Testis (tissue), 3 donors: ENCODE data around the gene NDOR1. TPM values are rescaled to one million over a fixed set of nuclear protein-coding genes. Genes with fewer than 3 reads are reported as not detected.
A peak's percentile ranks its signal among the peaks of the same experiment; 100 is the strongest.

Source experiments
- DNase-seq: peaks from one replicate; pipeline ENCODE4 v3.0.0-alpha.2; 2019
- H3K27ac ChIP-seq, 2 donors: fragments of 200-600 bp; sonication (generic); one replicate each; pipeline ENCODE4 v1.5.1; 2019
- H3K27me3 ChIP-seq: fragments of 200-600 bp; sonication (generic); one replicate; pipeline ENCODE4 v1.5.1; 2019
- H3K36me3 ChIP-seq: fragments of 200-600 bp; sonication (generic); one replicate; pipeline ENCODE4 v1.5.1; 2017; ENCODE audit warnings: low read depth; ENCODE audit errors: missing control alignments
- H3K4me1 ChIP-seq: fragments of 200-600 bp; sonication (generic); one replicate; pipeline ENCODE4 v1.5.1; 2019
- H3K4me3 ChIP-seq, 2 donors: fragments of 200-600 bp; sonication (generic); one replicate each; pipeline ENCODE4 v1.5.1; 2017 to 2019
- H3K9me3 ChIP-seq: fragments of 200-600 bp; sonication (generic); one replicate; pipeline ENCODE4 v1.5.1; 2017
- POLR2A ChIP-seq: fragments of 450-650 bp; IDR thresholded peaks from one replicate; pipeline ENCODE4 v1.6.1; 2017; ENCODE audit warnings: antibody characterized with exemption, mild to moderate bottlenecking, moderate library complexity
- WGBS, 2 donors: methylation state at CpG; one replicate each; pipeline ENCODE4 v1.1.5; 2018; 5-methylcytosine and 5-hydroxymethylcytosine counted together
- intact Hi-C: fragments of 100-400 bp; cut with DNase I; formaldehyde crosslinking; loops from one replicate; pipeline ENCODE4 v1.15.1; 2023; ENCODE audit warnings: low total_unique reads
- polyA plus RNA-seq: library from polyadenylated mRNA; stranded (reverse); fragments of 350-450 nt; fragmentation: Illumina TruSeq; extraction: RNeasy Lipid Tissue Mini Kit (QIAGEN cat#74804); gene quantifications from one replicate; pipeline ENCODE4 v1.2.3, GENCODE V29; 2014; ENCODE audit warnings: low read depth, low replicate concordance; ENCODE audit not compliant: insufficient read depth
- total RNA-seq, 2 donors: library from RNA; depleted of rRNA; stranded (reverse); fragments of >200 nt; gene quantifications; one replicate each; pipeline ENCODE4 v1.2.3, GENCODE V29; 2016
- TF ChIP-seq, protein P1 (sequence below), 3 experiments: fragments of 450-650 bp in 2 of 3; fragments of 200-600 bp in 1 of 3; sonication (generic) in 1 of 3; IDR thresholded peaks; one replicate each; pipeline ENCODE4 v1.5.1; 2016 to 2019; ENCODE audit warnings: antibody characterized with exemption in 3 of 3, mild to moderate bottlenecking in 2 of 3, moderate library complexity in 1 of 3

NDOR1 gene
- total and polyA plus RNA-seq, 3 donors from 2014 or later, result 21.9 to 29.1 (median 27.5) TPM

GRCh38 chr9:137165250-137165836, 40.2 kb upstream of the NDOR1 start:
- intact Hi-C loops, result no loop called here
- H3K4me1 ChIP-seq, result peaks cover 21% of the 10 kb centered on the region
- H3K27ac ChIP-seq, result no peak overlapping the region
- H3K4me3 ChIP-seq, result no peak overlapping the region
- no peak for TF ChIP-seq POLR2A
- TF ChIP-seq, protein P1, sequence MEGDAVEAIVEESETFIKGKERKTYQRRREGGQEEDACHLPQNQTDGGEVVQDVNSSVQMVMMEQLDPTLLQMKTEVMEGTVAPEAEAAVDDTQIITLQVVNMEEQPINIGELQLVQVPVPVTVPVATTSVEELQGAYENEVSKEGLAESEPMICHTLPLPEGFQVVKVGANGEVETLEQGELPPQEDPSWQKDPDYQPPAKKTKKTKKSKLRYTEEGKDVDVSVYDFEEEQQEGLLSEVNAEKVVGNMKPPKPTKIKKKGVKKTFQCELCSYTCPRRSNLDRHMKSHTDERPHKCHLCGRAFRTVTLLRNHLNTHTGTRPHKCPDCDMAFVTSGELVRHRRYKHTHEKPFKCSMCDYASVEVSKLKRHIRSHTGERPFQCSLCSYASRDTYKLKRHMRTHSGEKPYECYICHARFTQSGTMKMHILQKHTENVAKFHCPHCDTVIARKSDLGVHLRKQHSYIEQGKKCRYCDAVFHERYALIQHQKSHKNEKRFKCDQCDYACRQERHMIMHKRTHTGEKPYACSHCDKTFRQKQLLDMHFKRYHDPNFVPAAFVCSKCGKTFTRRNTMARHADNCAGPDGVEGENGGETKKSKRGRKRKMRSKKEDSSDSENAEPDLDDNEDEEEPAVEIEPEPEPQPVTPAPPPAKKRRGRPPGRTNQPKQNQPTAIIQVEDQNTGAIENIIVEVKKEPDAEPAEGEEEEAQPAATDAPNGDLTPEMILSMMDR (IDR thresholded peaks at IDR 0.05), result no peak
- H3K36me3 ChIP-seq, result no peaks in the 10 kb centered on the region
- H3K27me3 ChIP-seq, result no peaks in the 10 kb centered on the region
- 85% methylated on average over 32 of the region's 32 CpGs for WGBS, 2 donors
- DNase-seq, result no peak
- H3K9me3 ChIP-seq, result no peaks in the 10 kb centered on the region

- Histone ChIP-seq H3K4me3 (no peak overlapping the region), H3K9me3 (no peaks in the 10 kb centered on the region), H3K27ac (no peak overlapping the region), H3K36me3 (no peaks in the 10 kb centered on the region), H3K4me1 (peaks cover 21% of the 10 kb centered on the region), H3K27me3 (no peaks in the 10 kb centered on the region)
- DNase-seq, result no peak
- intact Hi-C loops, result no loop called here
- no peak for TF ChIP-seq POLR2A
- WGBS, 2 donors, result 73 to 76% methylated on average over 12 to 22 of the region's 22 CpGs
Observed at GRCh38 chr9:137166380-137167229, 38.9 kb upstream of the NDOR1 start.

GRCh38 chr9:137167277-137167746, 38.2 kb upstream of the NDOR1 start:
- peaks cover 21% of the 10 kb centered on the region for H3K4me1 ChIP-seq
- DNase-seq, result no peak
- TF ChIP-seq, protein P1 (IDR thresholded peaks at IDR 0.05), result no peak
- no peak for TF ChIP-seq POLR2A
- 19 to 36% methylated on average over 9 to 30 of the region's 44 CpGs for WGBS, 2 donors
- no peaks in the 10 kb centered on the region for H3K9me3 ChIP-seq
- H3K27me3 ChIP-seq, result no peaks in the 10 kb centered on the region
- intact Hi-C loops, result no loop called here
- H3K4me3 ChIP-seq, result no peak overlapping the region
- H3K36me3 ChIP-seq, result no peaks in the 10 kb centered on the region
- H3K27ac ChIP-seq, result no peak overlapping the region

DNA sequence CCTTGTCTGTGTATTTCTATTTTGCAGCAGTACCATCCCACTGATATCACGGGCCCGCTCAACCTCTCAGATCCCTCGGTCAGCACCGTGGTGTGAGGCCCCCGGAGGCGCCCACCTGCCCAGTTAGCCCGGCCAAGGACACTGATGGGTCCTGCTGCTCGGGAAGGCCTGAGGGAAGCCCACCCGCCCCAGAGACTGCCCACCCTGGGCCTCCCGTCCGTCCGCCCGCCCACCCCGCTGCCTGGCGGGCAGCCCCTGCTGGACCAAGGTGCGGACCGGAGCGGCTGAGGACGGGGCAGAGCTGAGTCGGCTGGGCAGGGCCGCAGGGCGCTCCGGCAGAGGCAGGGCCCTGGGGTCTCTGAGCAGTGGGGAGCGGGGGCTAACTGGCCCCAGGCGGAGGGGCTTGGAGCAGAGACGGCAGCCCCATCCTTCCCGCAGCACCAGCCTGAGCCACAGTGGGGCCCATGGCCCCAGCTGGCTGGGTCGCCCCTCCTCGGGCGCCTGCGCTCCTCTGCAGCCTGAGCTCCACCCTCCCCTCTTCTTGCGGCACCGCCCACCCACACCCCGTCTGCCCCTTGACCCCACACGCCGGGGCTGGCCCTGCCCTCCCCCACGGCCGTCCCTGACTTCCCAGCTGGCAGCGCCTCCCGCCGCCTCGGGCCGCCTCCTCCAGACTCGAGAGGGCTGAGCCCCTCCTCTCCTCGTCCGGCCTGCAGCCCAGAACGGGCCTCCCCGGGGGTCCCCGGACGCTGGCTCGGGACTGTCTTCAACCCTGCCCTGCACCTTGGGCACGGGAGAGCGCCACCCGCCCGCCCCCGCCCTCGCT, 37.5 kb upstream of the NDOR1 start:
- 0 to 2% methylated on average over 1 to 46 of the region's 57 CpGs for WGBS, 2 donors
- H3K4me3 ChIP-seq, result peak overlapping the region; percentile 26 to 38
- no peak for DNase-seq
- intact Hi-C loops, result no loop called here
- TF ChIP-seq POLR2A, result no peak
- TF ChIP-seq, protein P1 (IDR thresholded peaks at IDR 0.05), result no peak
- peaks cover 20% of the 10 kb centered on the region for H3K4me1 ChIP-seq
- no peak overlapping the region for H3K27ac ChIP-seq
- no peaks in the 10 kb centered on the region for H3K36me3 ChIP-seq
- H3K27me3 ChIP-seq, result no peaks in the 10 kb centered on the region
- no peaks in the 10 kb centered on the region for H3K9me3 ChIP-seq

- intact Hi-C loops, result no loop called here
- Histone ChIP-seq H3K36me3 (no peaks in the 10 kb centered on the region), H3K4me1 (peaks cover 15% of the 10 kb centered on the region), H3K27me3 (no peaks in the 10 kb centered on the region), H3K9me3 (no peaks in the 10 kb centered on the region), H3K4me3 (peak overlapping the region; percentile 26 to 38), H3K27ac (no peak overlapping the region)
- TF ChIP-seq, protein P1 (IDR thresholded peaks at IDR 0.05), result no peak
- no peak for TF ChIP-seq POLR2A
- DNase-seq, result no peak
- 0% methylated on average over 20 of the region's 36 CpGs; no CpG with 5 or more reads in 1 of the 2 donors for WGBS, 2 donors
Observed at GRCh38 chr9:137168573-137168903, 37.0 kb upstream of the NDOR1 start.
